GM18498 (cell line): ENCODE measurements around the gene RBM10.
"Not testable (repeated sequence)": the region's sequence is repeated elsewhere in the genome, so short reads cannot be mapped to it uniquely, and the experiment has no call there.

Experiments
- ATAC-seq: cut with Tn5 transposase; IDR thresholded peaks from one replicate; pipeline ENCODE4 v1.9.1; 2021; ENCODE audit warnings: mild to moderate bottlenecking, moderate library complexity; ENCODE audit not compliant: unreplicated experiment

RBM10 gene

GRCh38 chrX:47144626-47145394 lies at the start of gene RBM10, which contains the start of gene NDUFB11:
Gene RBM10 (plus strand): TSS chrX:47145221. CDS start chrX:47147482, 2,261 bp downstream.
Gene NDUFB11 (minus strand): TSS chrX:47144702. CDS start chrX:47144679, 23 bp downstream.
- peak; percentile 91 for ATAC-seq

- ATAC-seq, result no peak
These were observed 48.0 kb upstream of the RBM10 start for GRCh38 chrX:47097018-47097417.

GRCh38 chrX:47098338-47099094 lies 46.5 kb upstream of the RBM10 start:
- no peak for ATAC-seq

GRCh38 chrX:47101206-47101605 lies 43.8 kb upstream of the RBM10 start:
- no peak for ATAC-seq

- not testable (repeated sequence) for ATAC-seq
These were observed 33.9 kb upstream of the RBM10 start for GRCh38 chrX:47110936-47111615.

- no peak for ATAC-seq
These were observed 32.6 kb upstream of the RBM10 start for GRCh38 chrX:47112316-47112954.

GRCh38 chrX:47116551-47117110 lies 28.4 kb upstream of the RBM10 start:
- ATAC-seq, result not testable (repeated sequence)

- not testable (repeated sequence) for ATAC-seq
These were observed 20.6 kb upstream of the RBM10 start for GRCh38 chrX:47124466-47124865.

GRCh38 chrX:47129157-47129898 lies 15.7 kb upstream of the RBM10 start:
- peak; percentile 99 for ATAC-seq

GRCh38 chrX:47129899-47130358 lies 15.1 kb upstream of the RBM10 start:
- ATAC-seq, result no peak

- no peak for ATAC-seq
These were observed 11.5 kb upstream of the RBM10 start for GRCh38 chrX:47133493-47133892.

GRCh38 chrX:47135650-47136049 lies 9.4 kb upstream of the RBM10 start:
- not testable (repeated sequence) for ATAC-seq

- ATAC-seq, result no peak
These were observed 6.8 kb upstream of the RBM10 start for GRCh38 chrX:47138171-47138570.

- peak; percentile 11 for ATAC-seq
These were observed 961 bp upstream of the RBM10 start for GRCh38 chrX:47143894-47144625.

- ATAC-seq, result peak; percentile 33
These were observed 537 bp downstream of the RBM10 start for GRCh38 chrX:47145395-47146120.

GRCh38 chrX:47146121-47146935 lies 1.3 kb downstream of the RBM10 start:
- ATAC-seq, result no peak
